Skeletal muscle cell (primary cell): ENCODE data around the gene RCN1.
"Not testable (repeated sequence)": the region's sequence is repeated elsewhere in the genome, so short reads cannot be mapped to it uniquely, and the experiment has no call there.

Experiments used
- DNase-seq: peaks from one replicate; pipeline ENCODE4 v3.0.0-alpha.2; 2010; ENCODE audit warnings: low read depth
- H3K4me3 ChIP-seq: 2 replicates; pipeline ENCODE4 v1.5.1; 2011; ENCODE audit warnings: low read depth, mild to moderate bottlenecking, control low read depth, low read length, moderate library complexity

Gene RCN1

DNA sequence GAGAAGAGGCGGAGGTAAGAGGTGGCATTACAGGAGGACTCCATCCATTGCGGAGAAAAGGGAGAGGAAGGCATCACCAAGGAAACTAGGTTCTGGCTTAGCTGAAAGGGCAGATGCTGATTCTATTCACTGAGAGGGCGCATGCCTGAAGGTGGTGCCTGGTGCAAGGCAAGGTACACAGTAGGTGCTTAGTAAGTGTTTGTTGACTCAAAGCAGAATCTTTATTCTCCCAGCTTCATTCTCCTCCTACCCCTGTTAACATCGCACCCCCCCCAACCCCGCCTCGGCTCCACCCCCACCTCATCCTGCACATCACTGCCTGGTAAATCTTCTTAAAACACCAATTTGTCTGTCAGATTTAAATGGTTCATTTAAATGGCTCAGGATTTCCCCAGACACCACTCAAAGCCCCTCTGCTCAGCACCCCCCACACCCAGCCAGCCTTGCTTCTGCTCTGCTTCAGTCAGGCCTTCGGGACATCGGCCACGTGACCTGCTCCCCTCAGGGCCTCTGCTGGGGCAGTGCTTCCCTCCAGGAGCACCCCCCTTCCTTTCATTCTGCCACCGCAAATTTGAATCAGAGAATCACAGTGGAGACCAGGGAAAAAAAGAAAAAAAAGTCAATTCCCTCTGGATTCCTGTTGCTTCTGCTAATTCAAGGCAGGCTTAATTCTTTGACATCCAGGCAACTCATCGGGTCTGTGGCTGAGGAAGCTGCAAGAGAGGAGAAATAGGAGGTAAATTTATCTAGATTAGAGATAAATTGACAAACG, 17.8 kb upstream of the RCN1 start:
- H3K4me3 ChIP-seq, result no peak overlapping the region
- no peak for DNase-seq

DNA sequence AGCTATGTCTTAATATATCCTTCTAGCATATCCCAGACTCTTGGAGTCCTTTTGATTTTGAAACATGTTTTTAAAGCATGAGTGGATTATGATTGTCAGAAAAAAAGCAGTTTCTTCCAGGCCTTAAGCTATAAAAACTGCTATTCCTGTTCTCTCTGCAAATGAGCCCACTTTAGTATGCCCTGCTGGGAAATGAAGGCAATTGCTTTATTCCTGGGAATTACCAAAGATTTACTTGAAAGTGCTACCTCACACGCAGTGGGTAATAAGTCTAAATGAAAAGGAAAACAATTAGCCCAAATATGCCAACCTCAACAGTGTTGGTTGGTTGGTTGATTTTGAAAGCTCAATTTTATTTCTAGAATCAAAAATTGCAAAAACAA, 17.2 kb upstream of the RCN1 start:
- no peak overlapping the region for H3K4me3 ChIP-seq
- DNase-seq, result no peak

DNA sequence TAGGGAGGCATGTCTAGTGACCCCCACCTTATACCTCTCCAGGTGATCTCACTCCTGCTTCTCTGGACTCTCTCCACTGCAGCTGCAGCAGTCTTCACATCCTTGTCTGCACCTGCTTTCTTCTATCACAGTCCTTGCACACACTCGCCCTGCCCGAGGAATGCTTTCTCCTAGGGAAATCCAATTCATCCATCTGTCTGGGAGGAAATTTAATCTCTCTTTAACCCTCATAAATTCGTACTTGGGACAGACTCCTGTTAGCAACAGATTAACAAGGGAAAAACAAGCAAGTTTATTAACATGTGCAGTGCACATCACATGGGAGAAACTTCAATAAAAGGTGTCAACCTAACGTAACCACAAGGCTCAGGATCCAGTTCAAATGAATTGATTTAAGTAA, 11.3 kb upstream of the RCN1 start:
- no peak overlapping the region for H3K4me3 ChIP-seq

DNA sequence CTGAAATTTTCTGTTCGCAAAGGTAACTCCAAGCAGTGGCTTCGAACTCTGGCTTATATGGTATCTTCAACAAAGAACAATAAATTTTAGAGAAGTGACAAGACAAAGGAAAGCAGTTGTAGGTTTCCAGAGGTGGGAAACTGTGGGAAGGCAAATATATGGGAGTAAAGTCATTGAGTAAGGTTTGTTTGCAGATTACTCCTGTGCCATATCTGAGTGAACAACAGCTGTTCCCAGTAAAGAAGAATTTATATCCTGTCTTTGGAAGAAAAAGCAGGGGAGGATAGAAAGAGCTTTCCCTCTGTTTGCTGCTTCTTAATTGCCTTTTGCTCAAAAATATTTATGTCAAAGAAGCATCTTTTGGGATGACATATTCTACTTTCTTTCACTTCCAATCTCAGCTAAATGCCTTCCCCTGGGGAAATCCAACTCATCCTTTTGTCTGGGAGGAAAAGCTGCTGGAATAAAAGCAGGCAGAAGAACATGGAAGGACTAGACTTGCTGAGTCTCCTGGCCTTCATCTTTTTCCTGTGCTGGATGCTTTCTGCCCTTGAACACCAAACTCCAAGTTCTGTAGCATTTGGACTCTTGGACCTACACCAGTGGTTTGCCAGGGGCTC, 10.4 kb upstream of the RCN1 start:
- no peak overlapping the region for H3K4me3 ChIP-seq
- no peak for DNase-seq

More for the DNA sequence above, 11.3 kb upstream of the RCN1 start:
- no peak for DNase-seq

DNA sequence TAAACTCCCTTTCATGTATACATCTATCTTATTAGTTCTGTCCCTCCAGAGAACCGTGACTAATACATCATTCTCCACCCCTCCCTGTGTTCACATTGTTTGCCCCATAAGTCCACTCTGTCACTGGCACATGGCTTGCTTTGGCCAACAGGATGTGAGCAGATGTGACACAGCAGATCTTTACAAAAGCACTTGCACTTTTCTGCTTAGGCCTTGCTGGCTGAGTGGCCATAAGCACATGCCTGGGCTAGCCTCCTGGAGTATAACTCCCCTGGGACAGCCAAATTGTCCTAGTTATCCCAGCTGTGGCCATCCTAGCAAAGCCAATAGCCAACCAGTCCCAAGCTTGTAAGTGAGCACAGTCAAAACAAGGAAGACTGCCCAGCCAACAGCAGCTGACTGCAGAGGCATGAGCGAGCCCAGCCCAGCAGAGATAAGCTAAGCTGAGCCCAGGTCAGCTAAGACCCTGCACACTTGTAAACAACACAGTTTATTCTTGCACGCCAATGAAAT, 9.7 kb upstream of the RCN1 start:
- H3K4me3 ChIP-seq, result no peak overlapping the region
- DNase-seq, result no peak

DNA sequence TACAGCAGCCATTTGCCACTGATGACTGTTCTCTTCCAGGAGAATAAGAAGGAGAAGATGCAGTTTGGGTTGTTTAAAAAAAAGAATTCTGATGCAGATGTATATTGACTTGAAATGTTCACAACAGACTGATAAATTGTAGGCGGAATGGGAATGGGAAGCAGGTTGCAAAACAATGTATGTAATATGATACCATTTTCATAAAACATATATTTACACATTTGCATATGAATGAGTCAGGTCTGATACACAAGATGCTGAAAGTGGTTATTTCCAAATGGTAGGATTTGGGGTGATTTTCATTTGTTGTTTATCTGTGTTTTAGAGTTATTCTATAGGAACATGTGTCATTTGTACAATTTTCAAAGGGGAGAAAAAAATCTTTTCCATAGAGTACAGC, 9.0 kb upstream of the RCN1 start:
- no peak for DNase-seq
- no peak overlapping the region for H3K4me3 ChIP-seq

DNA sequence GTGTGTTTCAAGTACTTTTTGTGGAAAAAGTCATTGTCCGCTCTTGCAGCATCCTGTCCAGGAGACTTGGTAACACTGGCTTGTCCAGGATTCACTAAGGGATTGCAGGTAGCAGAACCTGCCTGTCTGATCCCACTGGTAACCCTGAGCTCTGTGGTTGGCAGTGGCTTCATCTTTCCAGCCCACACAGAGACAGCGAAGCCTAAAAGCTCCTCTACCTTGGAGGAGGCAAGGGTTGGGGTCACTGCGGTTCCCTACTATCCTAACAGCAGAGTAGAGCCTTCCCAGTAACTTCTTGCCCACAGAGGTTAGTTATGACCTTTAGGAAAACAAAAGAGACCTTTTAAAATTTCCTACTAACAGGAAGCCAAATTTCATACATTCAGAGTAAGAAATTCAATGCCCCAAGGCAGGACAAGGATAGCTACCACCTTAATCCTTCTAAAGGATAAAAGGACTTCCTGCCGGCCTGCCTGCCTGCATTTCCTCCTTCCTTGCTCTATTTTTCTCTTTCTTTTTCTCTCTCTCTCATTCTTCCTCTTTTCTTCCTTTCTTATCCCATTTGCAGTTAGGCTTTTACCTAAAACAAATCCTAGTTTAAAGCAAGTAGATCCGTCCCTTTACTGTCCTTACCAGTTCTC, 8.4 kb upstream of the RCN1 start:
- H3K4me3 ChIP-seq, result no peak overlapping the region
- no peak for DNase-seq

DNA sequence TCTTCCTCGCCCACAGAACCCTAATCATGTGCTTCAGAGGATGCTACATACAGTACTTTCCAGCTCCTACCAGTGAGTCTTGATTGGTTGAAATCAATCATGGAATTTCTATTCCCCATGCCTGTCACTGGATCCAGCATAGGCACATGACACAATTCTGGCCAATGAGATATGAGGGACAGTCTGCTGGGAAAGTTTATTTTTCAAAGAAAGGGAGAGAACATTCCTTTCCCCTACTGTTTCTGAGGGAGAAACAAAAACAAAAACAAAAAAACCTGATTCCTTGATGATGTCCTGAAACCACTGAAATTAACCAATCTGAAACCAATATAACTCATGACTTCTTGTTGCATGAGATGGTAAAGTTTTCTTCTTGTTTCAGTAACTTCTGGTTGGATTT, 3.3 kb upstream of the RCN1 start:
- H3K4me3 ChIP-seq, result no peak overlapping the region
- DNase-seq, result peak; percentile 39

DNA sequence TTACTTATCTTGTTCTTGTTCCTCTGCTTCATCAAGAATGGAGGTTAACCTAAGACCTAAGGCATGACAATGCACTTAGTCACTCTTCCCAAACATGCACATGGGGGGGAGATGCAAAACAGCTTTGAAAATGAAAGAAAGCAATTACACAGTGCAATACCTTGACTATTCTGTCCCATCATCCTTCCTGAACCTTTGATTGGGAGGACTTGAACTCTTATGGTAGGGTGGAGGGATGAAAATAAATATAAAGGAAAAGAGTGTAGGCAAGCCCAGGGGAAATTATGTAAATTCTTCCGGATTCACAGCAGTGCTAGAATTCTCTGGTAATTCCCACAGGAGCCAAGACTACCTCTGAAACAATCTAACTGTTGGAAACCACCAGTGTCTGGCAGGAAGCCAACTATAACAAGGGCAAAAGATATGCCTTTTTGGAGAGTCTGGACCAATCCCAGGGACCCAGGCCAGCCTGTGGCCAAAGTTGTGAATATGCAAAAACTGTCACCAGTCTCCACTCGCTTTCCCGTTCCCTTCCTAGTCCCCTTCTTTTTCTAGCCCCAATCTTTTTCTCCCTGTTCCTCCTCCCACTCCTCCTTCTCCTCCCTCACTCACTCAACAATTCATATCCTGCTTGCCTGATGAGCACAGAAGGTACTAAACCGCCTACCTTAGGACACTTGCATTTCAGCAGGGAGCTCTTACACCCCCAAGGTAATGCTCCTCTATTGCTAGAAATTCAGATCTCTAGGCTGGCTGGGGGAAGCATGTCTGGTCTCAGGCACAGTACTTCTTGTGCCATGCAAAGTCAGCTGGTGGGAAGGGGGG, 2.5 kb upstream of the RCN1 start:
- peak overlapping the region; percentile 22 for H3K4me3 ChIP-seq
- DNase-seq, result peak; percentile 84

DNA sequence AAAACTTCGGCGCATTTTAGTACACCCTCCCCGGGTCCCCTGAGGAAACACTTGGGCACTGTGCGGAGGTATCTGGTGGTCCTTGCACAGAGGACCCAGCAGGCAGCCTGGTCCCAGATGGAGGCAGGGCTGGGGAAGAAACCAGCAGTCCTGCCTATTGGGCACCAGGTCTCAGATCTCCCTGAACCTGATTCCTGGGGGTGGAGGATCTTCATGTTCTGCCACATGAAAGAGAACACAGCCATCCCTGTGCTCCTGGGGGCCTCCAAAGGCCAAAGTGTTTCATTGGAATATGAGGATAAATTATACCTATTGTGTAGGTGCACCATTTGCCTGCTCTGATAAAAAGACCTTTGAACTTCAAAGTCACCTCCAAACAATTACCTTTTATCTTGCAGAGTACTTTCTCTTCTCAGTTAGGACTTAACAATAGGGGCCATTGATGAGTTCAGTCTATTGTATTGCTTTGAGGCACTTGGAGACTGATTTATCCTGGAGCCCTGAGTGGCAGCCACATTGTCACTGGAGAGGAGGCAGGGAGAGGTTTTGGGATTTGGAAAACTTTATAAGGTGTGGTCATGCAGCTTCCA, 1.8 kb downstream of the RCN1 start:
- H3K4me3 ChIP-seq, result peak overlapping the region; percentile 71
- no peak for DNase-seq

DNA sequence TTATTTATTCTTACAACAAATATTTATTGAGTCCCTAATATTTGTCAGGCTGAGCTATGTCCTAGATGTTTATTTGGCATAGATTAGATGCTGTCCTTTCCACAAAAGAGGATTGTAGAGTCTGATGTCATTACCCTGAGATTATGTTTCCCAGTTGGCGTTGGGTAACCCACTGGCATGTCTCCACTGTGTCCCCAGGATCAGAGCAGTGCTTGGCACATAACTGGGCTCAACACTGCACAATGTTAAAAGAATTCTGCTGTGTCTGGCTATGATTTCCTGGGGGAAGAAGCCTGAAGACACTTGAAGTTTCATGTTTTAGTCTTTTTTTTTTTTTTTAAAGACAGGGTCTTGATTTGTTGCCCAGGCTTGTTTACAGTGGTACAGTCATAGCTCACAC, 4.0 kb downstream of the RCN1 start:
- no peak for DNase-seq
- no peak overlapping the region for H3K4me3 ChIP-seq

DNA sequence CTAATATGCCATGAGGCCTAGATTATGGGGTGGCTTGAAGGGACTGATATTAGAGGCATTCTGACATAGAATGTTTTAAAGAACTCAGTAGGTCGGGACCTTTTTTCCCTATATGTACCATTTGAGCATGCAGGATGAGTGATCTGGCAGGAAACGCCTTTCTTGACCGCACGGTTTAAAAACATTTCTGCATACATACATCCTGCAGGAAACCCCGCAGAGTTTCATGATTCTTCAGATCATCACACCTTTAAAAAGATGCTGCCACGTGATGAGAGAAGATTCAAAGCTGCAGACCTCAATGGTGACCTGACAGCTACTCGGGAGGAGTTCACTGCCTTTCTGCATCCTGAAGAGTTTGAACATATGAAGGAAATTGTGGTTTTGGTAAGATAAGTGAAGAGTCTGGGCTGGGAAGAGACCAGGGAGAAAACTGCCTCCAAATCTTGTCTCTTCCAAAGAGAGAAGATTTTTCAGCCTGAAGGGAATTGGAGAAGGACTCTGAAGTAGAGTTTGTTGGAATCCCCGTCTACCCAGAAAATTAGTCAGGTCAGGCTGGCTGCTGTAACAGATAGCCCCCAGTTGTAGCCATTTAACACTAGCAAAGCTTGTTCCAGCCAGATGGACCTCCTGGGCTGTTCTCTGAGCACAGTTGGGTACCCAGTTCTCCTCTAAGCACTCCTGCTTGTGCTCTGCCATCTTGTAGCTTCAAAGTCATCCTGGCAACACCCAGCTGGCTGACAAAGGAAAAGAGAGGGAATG, 7.4 kb downstream of the RCN1 start:
- no peak overlapping the region for H3K4me3 ChIP-seq
- DNase-seq, result no peak

DNA sequence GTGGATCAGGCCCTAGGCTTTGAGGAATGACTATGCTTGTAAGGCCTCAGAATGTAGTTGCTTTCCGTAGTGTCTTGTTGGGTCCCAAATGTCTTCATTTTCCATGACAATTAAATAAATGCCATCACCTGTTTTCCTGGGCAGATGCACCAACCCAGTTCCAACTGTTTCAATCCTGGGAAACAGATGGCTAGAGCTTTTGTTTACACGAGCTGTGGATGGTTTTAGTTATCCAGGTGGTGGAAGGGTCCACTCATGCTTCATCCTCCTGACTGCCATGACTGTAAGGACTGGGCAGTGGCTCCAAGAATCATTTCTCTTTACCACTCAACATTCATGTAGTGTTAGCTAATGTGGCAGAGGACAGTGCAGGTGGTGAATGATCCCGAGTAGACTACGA, 8.6 kb downstream of the RCN1 start:
- no peak overlapping the region for H3K4me3 ChIP-seq
- DNase-seq, result no peak

DNA sequence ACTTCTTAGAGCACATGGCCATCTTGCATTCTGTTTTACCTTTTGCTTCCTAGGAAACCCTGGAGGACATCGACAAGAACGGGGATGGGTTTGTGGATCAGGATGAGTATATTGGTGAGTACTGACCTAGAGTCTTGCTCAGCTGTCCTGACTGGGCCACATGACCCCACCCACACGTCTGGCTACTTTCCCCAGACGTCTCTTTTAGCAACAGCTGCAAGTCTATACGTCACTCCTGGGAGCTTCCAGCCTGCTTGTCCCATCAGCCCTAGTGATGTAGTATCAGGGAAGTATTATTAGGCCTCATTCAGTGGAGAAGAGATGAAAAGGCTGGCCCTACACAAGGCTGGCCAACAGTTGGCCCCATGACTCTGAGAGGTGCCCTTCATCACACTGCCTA, 9.6 kb downstream of the RCN1 start:
- peak; percentile 46 for DNase-seq
- H3K4me3 ChIP-seq, result no peak overlapping the region

DNA sequence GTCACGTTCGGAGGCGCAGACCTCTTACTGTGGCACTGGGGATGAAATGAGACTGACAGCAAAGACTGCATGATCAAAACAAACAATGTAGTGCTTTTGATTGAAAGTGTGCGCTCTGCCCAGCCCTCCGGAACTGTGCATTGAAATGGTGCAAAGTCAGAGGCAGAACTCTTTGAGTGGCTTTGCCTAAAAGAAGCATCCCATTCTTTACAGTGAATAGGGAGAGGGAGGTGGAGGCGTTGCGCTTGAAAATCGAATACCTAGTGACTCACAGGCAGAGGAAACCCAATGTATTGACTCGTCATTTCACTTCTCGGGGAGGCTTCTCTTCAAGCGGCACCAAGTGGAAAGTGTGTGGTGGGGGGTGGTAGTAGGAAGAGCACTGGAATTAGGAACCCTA, 10.9 kb downstream of the RCN1 start:
- no peak overlapping the region for H3K4me3 ChIP-seq
- no peak for DNase-seq

DNA sequence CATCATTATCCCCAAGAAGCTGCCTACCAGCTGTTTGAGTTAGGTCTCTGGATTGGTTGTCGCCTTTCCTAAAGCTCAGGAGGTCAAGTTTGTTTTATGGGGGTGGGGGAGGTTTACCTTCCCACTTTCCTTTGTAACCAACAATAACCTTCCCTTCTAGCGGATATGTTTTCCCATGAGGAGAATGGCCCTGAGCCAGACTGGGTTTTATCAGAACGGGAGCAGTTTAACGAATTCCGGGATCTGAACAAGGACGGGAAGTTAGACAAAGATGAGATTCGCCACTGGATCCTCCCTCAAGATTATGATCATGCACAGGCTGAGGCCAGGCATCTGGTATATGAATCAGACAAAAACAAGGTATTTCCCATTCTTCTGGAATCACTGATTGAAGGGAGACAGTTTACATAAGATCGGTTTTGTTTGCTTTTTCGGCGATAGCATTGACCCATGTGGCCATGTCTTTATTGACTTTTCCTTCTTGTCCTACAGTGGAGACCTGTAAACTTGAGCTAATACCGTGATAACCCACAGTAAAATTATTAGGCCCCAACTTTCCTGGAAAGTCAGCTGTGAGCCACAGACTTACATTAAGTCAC, 12.3 kb downstream of the RCN1 start:
- DNase-seq, H3K4me3 ChIP-seq: not testable (repeated sequence)

DNA sequence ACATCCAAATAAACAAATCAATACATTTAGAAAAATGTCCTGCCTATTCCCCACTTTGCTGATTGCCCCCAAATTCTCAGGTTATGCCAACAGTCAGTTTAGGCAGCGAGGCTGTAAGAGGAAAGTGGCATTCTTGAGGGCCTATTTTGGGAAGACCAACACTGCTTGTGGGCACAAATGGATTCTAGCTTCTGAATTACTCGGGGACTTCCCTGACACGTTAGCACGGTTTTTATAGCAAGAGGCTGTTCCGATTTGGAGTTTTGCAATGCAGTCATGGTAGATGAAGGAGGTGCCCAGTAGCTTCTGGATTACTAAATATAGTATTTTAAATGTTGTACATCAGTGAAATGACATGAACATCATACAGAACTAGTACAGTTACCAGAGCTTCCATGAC, 13.1 kb downstream of the RCN1 start:
- no peak overlapping the region for H3K4me3 ChIP-seq
- DNase-seq, result no peak

DNA sequence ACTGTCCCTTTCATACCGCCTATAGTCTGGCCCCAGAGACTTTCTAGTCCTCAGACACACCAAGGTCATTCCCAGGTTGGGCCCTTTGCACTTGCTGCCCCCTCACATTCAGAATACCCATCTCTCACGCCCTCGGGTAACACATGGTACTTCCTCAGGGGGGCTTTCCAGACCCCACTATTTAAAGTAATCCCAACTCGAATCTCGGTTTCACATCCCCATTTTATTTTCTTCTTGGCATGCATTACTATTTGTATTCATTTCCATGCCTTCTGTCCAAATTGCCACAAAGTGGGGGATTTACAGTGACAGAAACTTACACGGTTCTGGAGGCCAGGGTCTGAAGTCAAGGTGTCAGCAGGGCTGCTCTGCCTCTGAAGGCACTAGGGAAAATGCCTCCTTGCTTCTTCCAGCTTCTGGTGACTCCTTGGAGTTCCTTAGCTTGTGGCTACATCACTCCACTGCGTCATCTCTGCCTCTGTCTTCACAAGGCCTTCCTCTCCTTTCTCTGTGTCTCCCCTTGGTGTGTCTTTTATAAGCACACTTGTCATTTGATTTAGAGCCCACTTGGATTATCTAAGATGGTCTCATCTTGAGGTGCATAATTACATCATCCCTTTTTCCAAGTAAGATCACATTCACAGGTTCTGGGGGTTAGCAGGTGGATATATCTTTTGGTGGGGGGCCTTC, 15.1 kb downstream of the RCN1 start:
- H3K4me3 ChIP-seq, result no peak overlapping the region
- no peak for DNase-seq
